Activated T-cell treated with anti-CD3 and anti-CD28 coated beads for 24 hours (primary cell): ENCODE data around the gene LETM1.

ENCODE experiments used
- DNase-seq: peaks from one replicate; pipeline ENCODE4 v3.0.0-alpha.2; 2020; ENCODE audit warnings: low read depth

LETM1 gene

GRCh38 chr4:1794809-1795298 lies 61.1 kb downstream of the LETM1 start:
- DNase-seq = no peak

GRCh38 chr4:1793940-1794808 lies 61.8 kb downstream of the LETM1 start:
- DNase-seq = no peak

GRCh38 chr4:1793496-1793840 lies 62.5 kb downstream of the LETM1 start:
- peak; percentile 28 for DNase-seq

GRCh38 chr4:1792832-1793495 lies 63.0 kb downstream of the LETM1 start, which contains the start of gene FGFR3:
Gene FGFR3 (plus strand): TSS chr4:1793293. CDS start chr4:1793935, 642 bp downstream.
- peak; percentile 23 for DNase-seq

- DNase-seq = no peak
Measured at GRCh38 chr4:1792158-1792831, 63.7 kb downstream of the LETM1 start.

GRCh38 chr4:1790005-1790404 lies 66.0 kb downstream of the LETM1 start:
- no peak for DNase-seq

GRCh38 chr4:1789552-1789951 lies 66.4 kb downstream of the LETM1 start:
- no peak for DNase-seq

GRCh38 chr4:1788254-1788973 lies 67.5 kb downstream of the LETM1 start:
- no peak for DNase-seq

GRCh38 chr4:1787411-1788077 lies 68.4 kb downstream of the LETM1 start:
- DNase-seq = no peak

- no peak for DNase-seq
Measured at GRCh38 chr4:1786544-1787362, 69.2 kb downstream of the LETM1 start.

GRCh38 chr4:1785592-1785991 lies 70.4 kb downstream of the LETM1 start:
- no peak for DNase-seq

- DNase-seq = no peak
Measured at GRCh38 chr4:1784789-1785591, 71.0 kb downstream of the LETM1 start.

GRCh38 chr4:1784395-1784788 lies 71.6 kb downstream of the LETM1 start:
- DNase-seq = no peak

- no peak for DNase-seq
Measured at GRCh38 chr4:1783970-1784369, 72.0 kb downstream of the LETM1 start.

GRCh38 chr4:1783015-1783414 lies 72.9 kb downstream of the LETM1 start:
- DNase-seq = no peak

GRCh38 chr4:1780435-1780834 lies 75.5 kb downstream of the LETM1 start:
- no peak for DNase-seq

- no peak for DNase-seq
Measured at GRCh38 chr4:1779588-1780382, 76.2 kb downstream of the LETM1 start.

- no peak for DNase-seq
Measured at GRCh38 chr4:1778642-1779392, 77.1 kb downstream of the LETM1 start.
